GM10847 (cell line): ENCODE data around the gene CA5A.

Experiments used
- POLR2A ChIP-seq: IDR thresholded peaks from 2 replicates; pipeline ENCODE4 v1.6.1; 2011; ENCODE audit not compliant: insufficient read length; ENCODE audit errors: extremely low read depth

The CA5A gene

DNA sequence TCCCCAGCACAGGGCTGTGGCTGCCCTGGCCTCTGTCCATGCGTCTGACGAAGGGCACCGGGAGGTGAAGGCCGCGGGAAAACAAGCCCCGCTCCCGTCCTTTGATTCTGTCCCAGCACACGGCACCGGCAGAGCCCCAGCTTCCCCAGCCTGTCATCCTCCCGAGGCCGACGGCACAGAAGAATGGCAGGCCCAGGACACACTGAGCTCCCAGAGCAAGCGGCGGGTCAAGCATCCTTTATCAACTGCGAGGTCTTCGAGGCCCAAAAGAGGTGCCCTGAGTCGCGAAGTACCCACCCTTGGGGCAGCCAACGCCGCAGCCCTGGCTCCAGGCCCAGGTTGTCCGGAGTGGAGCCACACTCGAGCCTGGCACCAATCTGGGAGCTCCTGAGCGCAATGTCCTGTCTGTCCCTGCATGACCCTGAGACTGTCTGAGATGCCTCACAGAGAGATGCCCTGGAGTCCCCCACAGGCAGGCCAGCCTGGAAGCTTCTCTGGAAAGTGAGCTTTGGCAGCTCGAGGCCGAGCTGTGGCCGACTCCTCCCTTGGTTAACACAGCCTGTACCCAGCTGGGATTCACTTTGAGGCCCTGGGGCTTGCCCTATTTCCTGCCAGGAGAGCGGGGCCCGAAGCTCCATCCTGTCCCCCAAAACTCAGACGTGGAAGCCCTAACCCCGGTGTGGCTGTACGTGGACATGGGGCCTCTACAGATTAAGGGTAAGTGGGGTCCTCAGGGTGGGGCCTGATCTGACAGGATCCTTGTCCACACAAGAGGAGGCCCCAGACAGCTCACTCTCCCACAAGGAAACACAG is 90.3 kb downstream of the CA5A start:
- TF ChIP-seq POLR2A: no peak

GRCh38 chr16:87845213-87845612 is 91.1 kb downstream of the CA5A start:
- TF ChIP-seq POLR2A: no peak

- no peak for TF ChIP-seq POLR2A
Measured at GRCh38 chr16:87844809-87845208, 91.5 kb downstream of the CA5A start.

- TF ChIP-seq POLR2A: no peak
Measured at GRCh38 chr16:87844120-87844733, 92.1 kb downstream of the CA5A start.

- TF ChIP-seq POLR2A: no peak
Measured at GRCh38 chr16:87843678-87844105, 92.6 kb downstream of the CA5A start.

DNA sequence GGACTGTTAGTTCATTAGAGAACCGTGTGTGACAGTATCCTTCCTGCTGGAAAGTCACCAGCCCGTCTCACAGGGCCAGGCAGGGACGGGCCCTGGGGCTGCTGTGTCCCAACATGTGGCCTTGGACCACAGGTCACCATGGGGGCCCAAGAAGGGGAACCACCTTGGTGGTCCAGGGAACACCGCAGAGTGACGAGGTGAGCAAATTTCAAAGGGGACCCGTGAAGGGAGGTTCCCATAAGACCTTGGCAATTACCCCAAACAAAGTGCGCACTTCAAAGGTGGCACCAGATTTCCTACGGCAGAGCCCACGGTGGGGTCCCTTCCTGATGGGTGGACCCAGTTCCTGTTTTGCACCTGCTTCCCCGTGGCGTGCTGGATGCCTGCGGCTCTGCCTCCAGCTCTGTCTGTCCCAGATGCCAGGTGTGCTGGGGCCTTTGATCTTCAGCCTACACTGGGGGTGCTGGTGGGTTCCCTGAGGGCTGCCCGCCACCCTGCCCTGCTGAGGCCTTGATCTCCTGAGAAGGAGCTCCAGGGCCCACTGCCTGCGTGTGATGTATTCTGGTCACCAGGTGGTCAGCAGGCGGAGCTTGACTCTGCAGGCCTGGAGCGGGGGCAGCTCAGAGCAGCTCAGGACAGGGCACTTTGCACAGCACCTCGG is 94.0 kb downstream of the CA5A start:
- TF ChIP-seq POLR2A: no peak

GRCh38 chr16:87841340-87842208 is 94.8 kb downstream of the CA5A start:
- no peak for TF ChIP-seq POLR2A

GRCh38 chr16:87840271-87840978 is 95.9 kb downstream of the CA5A start:
- no peak for TF ChIP-seq POLR2A

DNA sequence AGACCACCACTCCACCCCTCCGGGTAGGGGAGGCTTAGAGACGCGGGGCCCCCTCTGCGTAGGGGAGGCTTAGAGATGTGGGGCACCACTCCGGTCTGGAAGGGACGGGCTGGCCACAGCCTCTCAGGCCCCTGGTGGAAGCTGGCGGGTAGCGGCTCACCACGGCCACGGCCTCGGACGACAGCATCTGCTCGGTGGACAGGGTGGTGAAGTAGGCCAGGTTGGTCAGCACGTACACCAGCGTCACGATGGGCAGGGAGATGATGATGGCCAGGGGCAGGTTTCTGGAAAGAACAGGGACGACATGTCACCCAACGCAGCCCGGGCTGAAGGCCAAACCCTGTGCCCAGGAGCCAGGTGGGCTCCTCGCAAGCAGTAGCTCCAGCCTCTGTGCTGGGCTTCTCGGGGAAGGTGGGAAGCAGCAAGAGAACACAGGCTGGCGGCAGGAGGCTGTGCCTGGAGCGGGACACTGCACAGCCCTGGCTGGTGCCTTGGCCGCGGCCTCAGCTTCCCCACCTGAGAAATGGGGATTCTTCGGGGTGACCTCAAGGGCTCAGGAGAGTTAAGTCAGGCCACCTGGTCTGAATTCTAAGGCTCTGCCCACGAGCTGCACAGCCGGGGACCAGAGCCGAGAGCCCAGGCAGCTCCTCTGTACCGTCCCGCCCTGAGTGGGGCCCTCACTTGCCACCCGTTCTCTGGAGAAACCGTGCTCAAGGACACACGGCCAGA is 96.6 kb downstream of the CA5A start:
- TF ChIP-seq POLR2A: no peak

- TF ChIP-seq POLR2A: no peak
Measured at GRCh38 chr16:87838643-87839541, 97.4 kb downstream of the CA5A start.
